HG03520 (cell line): ENCODE data around the gene KCNAB3.

Source experiments
- ATAC-seq: cut with Tn5 transposase; IDR thresholded peaks from one replicate; pipeline ENCODE4 v1.9.1; 2021; ENCODE audit warnings: mild to moderate bottlenecking, moderate library complexity; ENCODE audit not compliant: unreplicated experiment

Gene KCNAB3

DNA sequence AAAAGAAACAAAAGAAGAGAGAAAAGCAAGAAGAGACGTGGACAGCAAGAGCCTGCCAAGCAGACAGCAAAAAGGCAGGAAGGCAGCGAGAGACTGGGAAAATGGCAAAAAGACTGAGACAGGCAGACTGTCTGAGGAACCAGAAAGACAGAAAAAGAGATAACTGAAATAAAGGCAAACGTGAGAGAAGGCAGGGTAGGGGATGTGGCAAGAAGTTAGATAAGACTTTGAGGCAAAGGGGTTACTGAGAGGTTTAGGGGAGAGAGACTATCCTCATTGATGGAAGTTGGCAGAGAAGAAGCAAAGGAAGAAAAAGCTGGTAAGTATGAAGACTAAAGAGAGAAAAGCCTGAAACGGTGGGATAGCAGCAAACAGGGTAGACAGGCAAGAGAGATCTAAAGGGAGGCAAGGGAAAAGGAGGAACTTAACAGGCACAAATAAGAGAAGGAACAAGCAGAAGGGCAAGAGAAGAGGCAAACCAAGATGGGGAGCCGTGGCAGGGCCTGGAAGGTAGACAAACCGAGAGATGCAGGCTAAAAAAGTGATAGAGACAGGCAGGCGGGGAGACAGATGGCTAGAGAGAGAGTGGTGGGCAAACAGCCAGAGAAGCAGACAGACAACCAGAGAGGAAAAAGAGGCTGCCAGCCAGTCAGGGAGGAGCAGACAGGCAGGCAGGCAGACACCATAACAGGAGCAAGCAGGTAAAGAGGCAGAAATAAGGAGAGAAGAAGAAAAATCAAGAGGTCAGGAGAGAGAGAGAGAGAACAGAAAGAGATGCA, 48.2 kb downstream of the KCNAB3 start:
- no peak for ATAC-seq

DNA sequence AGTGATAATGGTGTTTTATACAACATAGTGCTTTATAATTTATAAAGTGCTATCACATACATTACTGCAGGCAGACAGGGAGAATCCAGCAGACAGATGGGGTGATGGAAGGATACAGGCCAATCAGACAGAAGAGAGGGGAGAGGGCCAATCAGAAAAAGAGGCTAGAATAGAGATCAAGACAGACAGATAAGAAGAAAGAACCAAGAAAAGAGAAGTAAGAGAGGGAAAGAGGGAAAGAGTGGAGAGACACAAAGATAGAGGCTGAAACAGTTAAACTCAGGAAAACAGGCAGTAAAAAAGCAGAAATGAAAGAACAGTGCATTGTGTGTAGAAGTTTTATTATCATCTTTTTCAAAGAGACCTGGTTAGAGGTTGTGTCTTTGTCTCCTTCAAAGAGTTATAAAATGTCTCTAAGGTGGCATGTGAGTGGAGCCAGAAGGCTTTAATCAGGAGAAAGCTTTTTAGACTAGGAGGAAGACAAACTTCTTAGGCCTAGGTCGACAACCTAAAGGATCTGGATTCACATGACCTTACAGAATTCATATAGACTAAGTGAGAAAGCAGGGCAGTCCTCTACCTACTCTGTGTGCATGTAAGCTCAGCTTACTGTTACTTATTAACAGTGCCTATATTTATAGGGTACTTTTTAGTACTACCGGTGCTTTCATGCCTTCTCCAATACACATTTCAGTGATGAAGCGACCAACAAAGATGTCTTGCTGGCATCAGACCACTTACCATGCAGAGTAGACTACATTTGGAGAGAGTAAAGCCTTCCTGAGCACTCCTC, 49.4 kb downstream of the KCNAB3 start:
- no peak for ATAC-seq

DNA sequence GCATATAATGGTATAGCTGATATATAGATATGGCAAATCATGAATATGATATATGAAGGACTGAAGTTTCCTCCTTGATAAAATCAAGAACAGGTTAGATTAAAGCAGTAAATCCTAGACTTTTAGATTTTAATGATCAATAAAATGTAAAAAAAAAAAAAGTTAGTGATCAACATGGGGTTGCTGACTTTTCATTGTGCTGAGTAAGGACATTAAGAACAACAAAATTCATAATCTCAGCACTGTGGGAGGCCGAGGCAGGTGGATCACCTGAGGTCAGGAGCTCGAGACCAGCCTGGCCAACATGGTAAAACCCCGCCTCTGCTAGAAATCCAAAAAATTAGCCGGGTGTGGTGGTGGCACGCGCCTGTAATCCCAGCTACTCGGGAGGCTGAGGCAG, 51.4 kb downstream of the KCNAB3 start:
- ATAC-seq: no peak

DNA sequence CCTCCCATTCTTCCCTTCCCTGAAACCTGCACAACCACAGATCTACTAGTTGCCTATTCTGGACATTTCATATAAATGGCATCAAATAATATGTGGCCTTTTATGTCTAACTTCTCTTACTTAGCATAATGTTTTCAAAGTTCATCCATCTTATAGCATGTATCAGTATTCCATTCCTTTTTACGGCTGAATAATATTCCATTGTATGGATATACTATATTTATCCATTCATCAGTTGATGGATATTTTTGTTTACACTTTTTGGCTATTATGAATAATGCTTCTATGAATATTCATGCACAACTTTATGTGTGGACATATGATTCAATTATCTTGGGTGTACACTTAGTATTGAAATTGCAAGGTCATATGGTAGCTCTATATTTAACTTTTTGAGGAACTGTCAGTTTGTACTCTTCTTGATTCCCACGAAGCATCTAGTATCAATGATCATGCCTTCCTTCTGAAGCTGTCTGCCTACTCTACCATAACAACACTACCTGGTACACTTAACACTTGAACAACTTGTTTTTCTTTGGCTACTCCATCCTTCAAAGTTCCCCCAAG, 53.8 kb downstream of the KCNAB3 start:
- ATAC-seq: no peak

- ATAC-seq: no peak
Measured at GRCh38 chr17:7873051-7873450, 56.6 kb downstream of the KCNAB3 start.
